HG02970 (cell line): ENCODE data around the gene INKA2.

ENCODE experiments used
- ATAC-seq: cut with Tn5 transposase; IDR thresholded peaks from one replicate; pipeline ENCODE4 v1.9.1; 2021; ENCODE audit warnings: mild to moderate bottlenecking, moderate library complexity, moderate number of reproducible peaks; ENCODE audit not compliant: unreplicated experiment, low FRiP score

The INKA2 gene

GRCh38 chr1:111739194-111739924 lies at the start of gene INKA2:
TSS of gene INKA2 (minus strand) at chr1:111739395. CDS start at chr1:111739242, 153 bp downstream.
- peak; percentile 76 for ATAC-seq

- no peak for ATAC-seq
These were observed 47.5 kb upstream of the INKA2 start for GRCh38 chr1:111786669-111787207.

- ATAC-seq, result no peak
These were observed 45.2 kb upstream of the INKA2 start for GRCh38 chr1:111784273-111784901.

- ATAC-seq, result no peak
These were observed 40.4 kb upstream of the INKA2 start for GRCh38 chr1:111779546-111779945.

GRCh38 chr1:111778541-111779051 lies 39.4 kb upstream of the INKA2 start:
- no peak for ATAC-seq

GRCh38 chr1:111778066-111778465 lies 38.9 kb upstream of the INKA2 start:
- ATAC-seq, result no peak

- no peak for ATAC-seq
These were observed 38.1 kb upstream of the INKA2 start for GRCh38 chr1:111777301-111777700.

- ATAC-seq, result no peak
These were observed 37.7 kb upstream of the INKA2 start for GRCh38 chr1:111776861-111777260.

- no peak for ATAC-seq
These were observed 37.2 kb upstream of the INKA2 start for GRCh38 chr1:111776391-111776790.

GRCh38 chr1:111775966-111776365 lies 36.8 kb upstream of the INKA2 start:
- ATAC-seq, result no peak

- ATAC-seq, result no peak
These were observed 31.7 kb upstream of the INKA2 start for GRCh38 chr1:111770916-111771315.

- ATAC-seq, result no peak
These were observed 30.4 kb upstream of the INKA2 start for GRCh38 chr1:111769517-111770146.

- no peak for ATAC-seq
These were observed 29.4 kb upstream of the INKA2 start for GRCh38 chr1:111768625-111769024.

GRCh38 chr1:111768023-111768422 lies 28.8 kb upstream of the INKA2 start:
- no peak for ATAC-seq

GRCh38 chr1:111762332-111762731 lies 23.1 kb upstream of the INKA2 start:
- no peak for ATAC-seq

GRCh38 chr1:111761717-111762116 lies 22.5 kb upstream of the INKA2 start:
- ATAC-seq, result no peak

- ATAC-seq, result no peak
These were observed 19.2 kb upstream of the INKA2 start for GRCh38 chr1:111758373-111758772.

GRCh38 chr1:111756124-111756513 lies 16.9 kb upstream of the INKA2 start:
- ATAC-seq, result no peak

GRCh38 chr1:111755331-111756123 lies 16.3 kb upstream of the INKA2 start, which contains the start of gene DDX20:
TSS of gene DDX20 (plus strand) at chr1:111755901. CDS start at chr1:111755925, 24 bp downstream.
- peak; percentile 90 for ATAC-seq

- ATAC-seq, result no peak
These were observed 15.8 kb upstream of the INKA2 start for GRCh38 chr1:111754984-111755330.
